Osteocyte (in vitro differentiated cells): ENCODE measurements around the gene PFDN1. TPM values are rescaled to one million over a fixed set of nuclear protein-coding genes. Genes with fewer than 3 reads are reported as not detected.

Source experiments
- DNase-seq: peaks from one replicate; pipeline ENCODE4 v3.0.0; 2021; ENCODE audit warnings: mixed read lengths; ENCODE audit not compliant: unreplicated experiment; ENCODE audit errors: extremely low spot score
- H3K27ac Mint-ChIP-seq: one replicate; pipeline ENCODE4 v1.8.0; 2021; ENCODE audit warnings: mild to moderate bottlenecking, mixed read lengths; ENCODE audit not compliant: unreplicated experiment
- H3K27me3 Mint-ChIP-seq: one replicate; pipeline ENCODE4 v1.8.0; 2021; ENCODE audit warnings: mixed read lengths; ENCODE audit not compliant: unreplicated experiment
- H3K36me3 Mint-ChIP-seq: one replicate; pipeline ENCODE4 v1.8.0; 2021; ENCODE audit warnings: mixed read lengths; ENCODE audit not compliant: unreplicated experiment
- H3K4me1 Mint-ChIP-seq: one replicate; pipeline ENCODE4 v1.8.0; 2021; ENCODE audit warnings: mixed read lengths; ENCODE audit not compliant: unreplicated experiment
- H3K4me3 Mint-ChIP-seq: one replicate; pipeline ENCODE4 v1.8.0; 2021; ENCODE audit warnings: mild to moderate bottlenecking, moderate library complexity, mixed read lengths; ENCODE audit not compliant: unreplicated experiment
- H3K9me3 Mint-ChIP-seq: one replicate; pipeline ENCODE4 v1.8.0; 2021; ENCODE audit warnings: mixed read lengths; ENCODE audit not compliant: unreplicated experiment
- total RNA-seq: library from RNA; stranded (reverse); gene quantifications from 2 replicates; pipeline ENCODE4 v1.2.1, GENCODE V29; 2021
- TF ChIP-seq, protein P1 (sequence below): fragments of 200-600 bp; sonication (generic); IDR thresholded peaks from 2 replicates; pipeline ENCODE4 v1.5.0; 2021; ENCODE audit warnings: antibody characterized with exemption, mild to moderate bottlenecking, moderate library complexity

PFDN1 gene
- total RNA-seq, 1 donor from 2014 or later = 49.6 TPM

DNA sequence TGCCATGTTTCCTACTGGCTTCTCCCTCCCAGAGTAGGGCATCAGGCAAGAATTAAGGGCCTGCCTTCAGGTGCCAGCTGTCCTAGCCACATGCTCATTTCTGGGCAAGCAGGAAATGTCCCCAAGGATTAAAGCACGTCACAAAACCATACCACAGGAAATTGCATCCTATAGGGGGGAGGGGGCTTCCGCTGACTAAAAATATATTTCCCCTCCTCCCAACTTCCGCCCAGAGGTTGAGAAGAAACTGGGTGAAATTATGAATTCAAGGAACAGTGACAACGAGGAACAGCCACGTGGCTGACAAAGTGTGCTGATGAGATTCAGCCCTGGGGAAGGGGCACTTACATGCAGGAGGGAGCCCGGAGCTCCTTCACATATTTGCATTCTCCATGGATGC, 39.4 kb upstream of the PFDN1 start:
- Mint-ChIP-seq H3K27ac (no peak overlapping the region), H3K4me3 (no peak overlapping the region), H3K36me3 (no peaks in the 10 kb centered on the region)

DNA sequence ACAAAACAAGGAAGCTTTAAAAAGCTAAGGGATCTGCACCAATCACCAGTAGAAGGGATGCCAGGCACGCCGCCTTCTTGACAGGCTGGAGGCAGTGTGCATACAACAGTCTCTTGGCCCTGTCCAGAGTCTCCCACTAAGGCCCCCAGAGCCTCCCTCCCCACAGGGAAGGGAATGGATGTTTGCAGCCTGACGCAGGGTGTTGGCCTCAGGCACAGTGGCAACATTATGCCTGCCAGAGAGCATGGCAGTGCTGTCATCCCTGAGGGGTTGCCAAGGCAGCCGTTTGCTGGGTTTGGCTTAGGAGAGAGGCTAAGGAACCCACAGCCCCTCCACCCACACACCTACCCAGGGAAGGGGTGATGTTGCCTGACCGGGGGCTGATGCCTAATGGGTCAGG, 38.7 kb upstream of the PFDN1 start:
- TF ChIP-seq, protein P1, sequence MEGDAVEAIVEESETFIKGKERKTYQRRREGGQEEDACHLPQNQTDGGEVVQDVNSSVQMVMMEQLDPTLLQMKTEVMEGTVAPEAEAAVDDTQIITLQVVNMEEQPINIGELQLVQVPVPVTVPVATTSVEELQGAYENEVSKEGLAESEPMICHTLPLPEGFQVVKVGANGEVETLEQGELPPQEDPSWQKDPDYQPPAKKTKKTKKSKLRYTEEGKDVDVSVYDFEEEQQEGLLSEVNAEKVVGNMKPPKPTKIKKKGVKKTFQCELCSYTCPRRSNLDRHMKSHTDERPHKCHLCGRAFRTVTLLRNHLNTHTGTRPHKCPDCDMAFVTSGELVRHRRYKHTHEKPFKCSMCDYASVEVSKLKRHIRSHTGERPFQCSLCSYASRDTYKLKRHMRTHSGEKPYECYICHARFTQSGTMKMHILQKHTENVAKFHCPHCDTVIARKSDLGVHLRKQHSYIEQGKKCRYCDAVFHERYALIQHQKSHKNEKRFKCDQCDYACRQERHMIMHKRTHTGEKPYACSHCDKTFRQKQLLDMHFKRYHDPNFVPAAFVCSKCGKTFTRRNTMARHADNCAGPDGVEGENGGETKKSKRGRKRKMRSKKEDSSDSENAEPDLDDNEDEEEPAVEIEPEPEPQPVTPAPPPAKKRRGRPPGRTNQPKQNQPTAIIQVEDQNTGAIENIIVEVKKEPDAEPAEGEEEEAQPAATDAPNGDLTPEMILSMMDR = no peak
- Mint-ChIP-seq H3K27ac (no peak overlapping the region), H3K4me3 (no peak overlapping the region)

More for the DNA sequence above, 39.4 kb upstream of the PFDN1 start:
- TF ChIP-seq, protein P1 = no peak
- Mint-ChIP-seq H3K9me3 (no peaks in the 10 kb centered on the region), H3K27me3 (no peaks in the 10 kb centered on the region), H3K4me1 (peaks cover 12% of the 10 kb centered on the region)
- no peak for DNase-seq

DNA sequence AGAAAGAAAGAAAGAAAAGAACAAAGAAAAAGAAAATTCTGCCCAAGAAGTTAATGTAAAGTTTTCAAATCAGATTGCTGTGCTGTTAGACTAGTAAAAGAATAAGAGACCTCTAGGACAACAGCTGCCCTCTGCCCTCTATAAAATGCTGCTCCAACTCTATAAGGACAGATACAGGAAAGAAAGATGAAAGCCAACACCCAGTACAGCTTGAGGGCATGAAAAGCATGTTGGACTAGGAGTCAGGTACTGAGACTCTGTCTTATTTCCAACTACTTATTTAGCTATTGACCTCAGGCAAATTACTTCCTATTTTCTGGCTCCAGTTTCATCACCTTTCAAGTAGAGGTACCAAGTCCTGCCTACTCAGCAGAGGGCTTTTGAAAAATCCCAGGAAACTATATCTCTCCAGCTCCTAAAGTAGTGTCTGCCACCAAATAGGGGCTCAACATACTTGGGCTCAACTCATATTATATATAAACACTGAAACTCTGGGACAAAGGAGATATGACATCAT, 37.8 kb upstream of the PFDN1 start:
- DNase-seq = no peak
- no peak overlapping the region for H3K27ac Mint-ChIP-seq
- H3K4me3 Mint-ChIP-seq = no peak overlapping the region
- TF ChIP-seq, protein P1 = no peak
- H3K4me1 Mint-ChIP-seq = peaks cover 8% of the 10 kb centered on the region
- H3K36me3 Mint-ChIP-seq = no peaks in the 10 kb centered on the region
- H3K9me3 Mint-ChIP-seq = no peaks in the 10 kb centered on the region
- H3K27me3 Mint-ChIP-seq = no peaks in the 10 kb centered on the region

More for the DNA sequence above, 38.7 kb upstream of the PFDN1 start:
- no peaks in the 10 kb centered on the region for H3K27me3 Mint-ChIP-seq
- H3K36me3 Mint-ChIP-seq = no peaks in the 10 kb centered on the region
- no peaks in the 10 kb centered on the region for H3K9me3 Mint-ChIP-seq
- no peak for DNase-seq
- H3K4me1 Mint-ChIP-seq = peaks cover 7% of the 10 kb centered on the region

DNA sequence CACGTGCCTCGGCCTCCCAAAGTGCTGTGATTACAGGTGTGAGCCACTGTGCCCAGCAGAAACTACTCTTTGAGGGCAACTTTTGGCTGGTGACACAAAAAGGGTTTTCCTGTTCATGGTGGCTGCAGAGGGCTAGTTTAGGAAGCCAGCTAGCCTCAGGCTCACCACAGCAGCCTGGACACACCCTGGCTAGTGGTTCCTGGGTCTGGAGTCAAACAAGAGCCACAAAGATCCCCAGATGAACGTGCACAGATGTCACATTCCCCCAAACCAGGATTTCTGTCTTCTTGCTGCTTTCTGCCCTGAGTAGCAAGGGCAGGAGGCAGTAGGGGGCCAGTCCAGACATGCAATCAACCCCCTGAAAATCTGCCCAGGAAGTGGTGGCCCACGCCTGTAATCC, 36.7 kb upstream of the PFDN1 start:
- Mint-ChIP-seq H3K27ac (no peak overlapping the region), H3K4me3 (no peak overlapping the region), H3K27me3 (no peaks in the 10 kb centered on the region), H3K9me3 (no peaks in the 10 kb centered on the region), H3K36me3 (no peaks in the 10 kb centered on the region), H3K4me1 (peaks cover 3% of the 10 kb centered on the region)
- no peak for DNase-seq
- TF ChIP-seq, protein P1 = no peak

DNA sequence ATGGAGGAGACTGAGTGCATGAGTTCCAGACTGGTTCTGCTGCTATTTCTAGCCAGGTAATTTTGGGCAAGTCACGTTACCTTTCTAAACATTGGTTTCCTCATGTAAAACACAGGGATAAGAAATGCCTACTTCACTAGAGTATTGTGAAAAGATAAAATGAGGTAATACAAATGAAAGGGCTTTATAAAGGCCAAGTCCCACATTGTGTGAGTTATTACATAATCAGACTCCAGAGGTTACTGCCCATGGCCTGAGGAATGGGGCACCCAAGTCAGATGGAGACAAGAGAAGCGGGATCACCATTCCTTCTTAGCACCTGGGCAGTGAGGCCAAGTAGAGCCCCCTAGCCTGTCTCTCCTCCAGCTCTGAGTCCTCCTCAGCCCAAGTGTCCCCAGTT, 36.0 kb upstream of the PFDN1 start:
- Mint-ChIP-seq H3K36me3 (peaks cover under 1% of the 10 kb centered on the region), H3K9me3 (no peaks in the 10 kb centered on the region), H3K4me3 (no peak overlapping the region), H3K4me1 (peaks cover 3% of the 10 kb centered on the region), H3K27me3 (no peaks in the 10 kb centered on the region), H3K27ac (no peak overlapping the region)
- TF ChIP-seq, protein P1 = no peak
- DNase-seq = no peak
